ENCODE measurements around the gene CRAMP1.

DNA sequence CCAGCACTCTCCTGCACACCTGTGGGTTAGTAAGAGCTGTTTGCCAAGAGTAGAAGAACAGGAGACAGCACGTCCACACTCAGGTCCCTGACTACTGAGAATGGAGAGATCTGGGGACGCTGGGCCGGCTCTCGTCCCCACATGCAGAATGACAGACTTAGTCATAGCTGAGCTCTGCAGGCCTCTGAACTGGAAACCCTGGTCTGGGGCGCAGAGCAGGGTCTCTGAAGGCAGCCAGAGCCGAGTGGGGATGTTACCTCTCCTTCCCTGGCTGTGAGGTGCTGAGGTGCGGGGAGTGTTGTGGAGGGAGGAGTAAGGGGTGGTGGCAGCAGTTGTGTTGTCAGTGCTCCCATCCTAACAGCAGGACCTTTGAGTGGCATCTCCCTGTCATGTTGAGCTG lies 58.7 kb downstream of the CRAMP1 start:
- TF ChIP-seq POLR2A (IDR thresholded peaks at IDR 0.05), result no peak
- TF ChIP-seq CTCF (IDR thresholded peaks at IDR 0.05 in 8 of 11, conservative IDR thresholded peaks at IDR 0.05 in 3 of 11), result no peak
- TF ChIP-seq POLR2AphosphoS5 (IDR thresholded peaks at IDR 0.05), result no peak
